Heart right ventricle (tissue), 16 donors: ENCODE data around the gene SMARCA4. TPM values are rescaled to one million over a fixed set of nuclear protein-coding genes. Genes with fewer than 3 reads are reported as not detected.

Experiments used
- ATAC-seq, 8 donors: fragments of 200-7000 bp; cut with Tn5 transposase; one replicate each; pipeline ENCODE4 v1.9.1; 2020; ENCODE audit warnings: mild to moderate bottlenecking in 8 of 8, moderate library complexity in 8 of 8, moderate number of reproducible peaks in 1 of 8
- DNase-seq, 2 donors: peaks; one replicate each; pipeline ENCODE4 v3.0.0-alpha.2; 2020
- H3K27ac ChIP-seq, 10 donors: fragments of 200-600 bp; sonication (generic) in 2 of 10; one replicate each; pipeline versions ENCODE4 v1.5.0 to v1.8.0; 2020 to 2022; ENCODE audit warnings: mild to moderate bottlenecking in 3 of 10
- H3K27me3 ChIP-seq, 7 donors: fragments of 200-600 bp; one replicate each; pipeline ENCODE4 v1.8.0; 2021 to 2022; ENCODE audit warnings: mild to moderate bottlenecking in 2 of 7
- H3K36me3 ChIP-seq, 9 donors: fragments of 200-600 bp; sonication (generic) in 1 of 9; one replicate each; pipeline versions ENCODE4 v1.5.0 to v1.8.0; 2020 to 2022; ENCODE audit warnings: mild to moderate bottlenecking in 2 of 9
- H3K4me1 ChIP-seq, 9 donors: fragments of 200-600 bp; sonication (generic) in 1 of 9; one replicate each; pipeline versions ENCODE4 v1.5.0 to v1.8.0; 2020 to 2022; ENCODE audit warnings: mild to moderate bottlenecking in 4 of 9
- H3K4me3 ChIP-seq, 10 donors: fragments of 200-600 bp; sonication (generic) in 2 of 10; one replicate each; pipeline versions ENCODE4 v1.5.0 to v1.8.0; 2020 to 2022; ENCODE audit warnings: mild to moderate bottlenecking in 7 of 10, moderate library complexity in 2 of 10
- H3K9me3 ChIP-seq, 11 donors: fragments of 200-600 bp in 10 of 11; sonication (generic) in 2 of 11; one replicate each; pipeline versions ENCODE4 v1.5.0 to v1.8.0; 2013 to 2022; ENCODE audit warnings: mild to moderate bottlenecking in 2 of 11, control low read depth in 1 of 11, moderate library complexity in 1 of 11
- CTCF ChIP-seq, 9 donors: fragments of 200-600 bp; sonication (generic) in 2 of 9; IDR thresholded peaks; one replicate each; pipeline versions ENCODE4 v1.5.0 to v1.8.0; 2021 to 2022; ENCODE audit warnings: antibody characterized with exemption in 9 of 9, mild to moderate bottlenecking in 5 of 9, moderate library complexity in 1 of 9
- WGBS, 2 donors: extraction: QIAGEN DNeasy Blood & Tissue Kit; methylation state at CpG; one replicate each; pipeline ENCODE4 v1.1.7; 2013; ENCODE audit warnings: inconsistent platforms in 1 of 2; 5-methylcytosine and 5-hydroxymethylcytosine counted together
- intact Hi-C, 10 donors: fragments of 100-400 bp; cut with DNase I; formaldehyde crosslinking; loops; one replicate each; pipeline versions ENCODE4 v1.11.1 to v1.14.2; 2022
- polyA plus RNA-seq, 2 donors: library from polyadenylated mRNA; stranded (reverse); fragments of 200-250 nt; gene quantifications; one replicate each; pipeline ENCODE4 v1.2.3, GENCODE V29; 2013
- total RNA-seq, 10 donors: library from RNA; stranded (reverse); fragmentation: NEBNext Ultra II Directional in 3 of 10; extraction: Animal tissue kit (Norgen Biotek cat#: 25700) in 3 of 10; gene quantifications; one replicate each; pipeline versions ENCODE4 v1.2.1 to v1.2.4, GENCODE V29; 2021 to 2023
- donor health status: Arrhythmogenic right ventricular cardiomyopathy.
- donor health status: ischemic (EF 13 %, LVEDD 7.1; RV severe dilation, severe dysfunction).
- donor health status: healthy with polysubstance abuse.
- donor health status: DM: no; HTN: yes; CAD: no.
- donor health status: DM: no; HTN: no; CAD: no.
- donor health status: ischemic (EF 25% LVEDD 6.9; RV normal size, moderate dysfunction).
- donor health status: ischemic (EF 25% LVEDD 5.7; RV mildly dilated, moderate dysfunction).
- donor health status: healthy.
- donor health status: DM: yes; HTN: yes; CAD: no.
- donor health status: Ischemic cardiomyopathy.
- donor health status: ischemic (EF 35%, LVEDD 5.7; RV mildly dilated, moderate dysfunction).
- donor health status: nonischemic (EF 11% LVEDD 7.7; RV severe dilation, severe dysfunction).
- donor health status: DM: yes; HTN: yes; CAD: no.
- donor health status: PGD.
- donor health status: ischemic (EF 29% LVEDD 5.4; RV normal size, mild dysfunction).
- donor health status: nonischemic (EF 23%, LVEDD 6.1; RV moderate dilation, normal function).

Gene SMARCA4
- total and polyA plus RNA-seq, 12 donors: 35.2 to 64.8 (median 44.5) TPM

GRCh38 chr19:11027381-11027780 lies 66.6 kb downstream of the SMARCA4 start:
- Histone ChIP-seq H3K27ac (no peak overlapping the region), H3K9me3 (no peaks in the 10 kb centered on the region), H3K36me3 (peaks cover 3 to 100% (median 64%) of the 10 kb centered on the region in 9 donors), H3K27me3 (no peaks in the 10 kb centered on the region), H3K4me1 (no peaks in the 10 kb centered on the region), H3K4me3 (no peak overlapping the region)
- 86 to 94% methylated on average over 14 of the region's 14 CpGs for WGBS, 2 donors
- no peak for DNase-seq
- intact Hi-C loops: no loop called here
- no peak for ATAC-seq
- TF ChIP-seq CTCF (IDR thresholded peaks at IDR 0.05): no peak

- no peak for TF ChIP-seq CTCF (IDR thresholded peaks at IDR 0.05)
- H3K27me3 ChIP-seq: no peaks in the 10 kb centered on the region
- no peak overlapping the region for H3K4me3 ChIP-seq
- intact Hi-C loops: no loop called here
- ATAC-seq: no peak
- 94 to 96% methylated on average over 4 of the region's 4 CpGs for WGBS, 2 donors
- no peaks in the 10 kb centered on the region for H3K4me1 ChIP-seq
- no peak for DNase-seq
- H3K36me3 ChIP-seq: peaks cover 3 to 100% (median 58%) of the 10 kb centered on the region in 9 donors
- no peak overlapping the region for H3K27ac ChIP-seq
- H3K9me3 ChIP-seq: no peaks in the 10 kb centered on the region
Observed at GRCh38 chr19:11028146-11028545, 67.3 kb downstream of the SMARCA4 start.

- ATAC-seq: no peak
- H3K27me3 ChIP-seq: no peaks in the 10 kb centered on the region
- TF ChIP-seq CTCF (IDR thresholded peaks at IDR 0.05): no peak
- DNase-seq: no peak
- H3K27ac ChIP-seq: no peak overlapping the region
- no peaks in the 10 kb centered on the region for H3K9me3 ChIP-seq
- 93 to 94% methylated on average over 21 of the region's 21 CpGs for WGBS, 2 donors
- intact Hi-C loops: loop anchor here in 6 of 10 donors (5.0 to 10.0 kb wide), 5 partner anchors 73 to 173 kb away; no protein-coding TSS in a partner anchor
- no peak overlapping the region for H3K4me3 ChIP-seq
- peaks cover 0 to 100% (median 57%) of the 10 kb centered on the region in 9 donors for H3K36me3 ChIP-seq
- peaks cover 0 to 13% (median 11%) of the 10 kb centered on the region in 9 donors for H3K4me1 ChIP-seq
Observed at GRCh38 chr19:11031421-11032070, 70.7 kb downstream of the SMARCA4 start.

- Histone ChIP-seq H3K4me3 (no peak overlapping the region), H3K27ac (no peak overlapping the region), H3K36me3 (peaks cover 0 to 100% (median 61%) of the 10 kb centered on the region in 9 donors), H3K27me3 (no peaks in the 10 kb centered on the region), H3K4me1 (peaks cover 0 to 13% (median 11%) of the 10 kb centered on the region in 9 donors), H3K9me3 (no peaks in the 10 kb centered on the region)
- no peak for TF ChIP-seq CTCF (IDR thresholded peaks at IDR 0.05)
- ATAC-seq (no peak), DNase-seq (no peak)
- intact Hi-C loops: loop anchor here in 6 of 10 donors (5.0 to 10.0 kb wide), 5 partner anchors 72 to 172 kb away; no protein-coding TSS in a partner anchor
- 92 to 93% methylated on average over 22 of the region's 22 CpGs for WGBS, 2 donors
Observed at GRCh38 chr19:11033251-11033650, 72.4 kb downstream of the SMARCA4 start.
